ENCODE measurements around the gene JAML.

JAML gene

DNA sequence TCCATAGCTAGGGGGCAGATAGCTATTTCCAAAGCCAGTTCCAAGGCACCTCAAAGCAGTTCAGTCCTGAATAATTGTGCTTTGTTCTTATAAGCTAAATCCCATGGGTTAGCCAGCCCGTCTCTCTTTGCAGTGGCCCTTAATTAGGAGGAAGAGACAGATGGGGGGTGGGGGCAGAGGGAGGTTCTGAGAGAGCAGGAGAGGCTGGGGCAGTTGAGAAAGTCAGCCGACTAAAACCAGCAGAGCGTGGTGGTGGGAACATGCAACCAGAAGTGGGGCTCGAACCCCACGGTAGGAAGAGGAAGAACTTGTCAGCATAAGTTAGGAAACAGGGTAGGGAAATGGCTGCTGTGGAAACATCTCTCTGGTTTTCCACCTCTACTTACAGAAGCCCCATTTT lies 61.3 kb downstream of the JAML start:
- no peak for DNase-seq

DNA sequence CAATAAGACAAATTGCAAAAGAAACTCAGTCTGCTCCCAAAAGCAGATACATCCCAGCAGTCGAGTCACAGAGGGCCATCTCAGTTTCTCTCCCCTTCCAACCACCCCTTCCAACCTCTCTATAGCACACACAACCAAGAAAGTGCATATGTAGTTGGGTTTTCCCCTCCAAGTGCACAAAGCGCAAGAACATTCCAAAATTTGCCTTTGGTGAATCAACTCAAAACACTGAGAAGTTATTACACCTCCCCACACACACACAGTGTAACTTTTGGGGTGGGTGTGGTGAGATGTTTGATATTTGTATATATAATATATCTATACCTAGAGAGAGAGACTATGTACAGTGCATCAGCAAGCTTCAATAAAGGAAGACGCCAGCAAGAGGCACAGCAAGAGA lies 62.0 kb downstream of the JAML start:
- no peak for DNase-seq

- no peak for DNase-seq
These were observed 63.0 kb downstream of the JAML start for GRCh38 chr11:118161786-118162185.

GRCh38 chr11:118157186-118157895 lies 67.5 kb downstream of the JAML start:
- no peak for DNase-seq

DNA sequence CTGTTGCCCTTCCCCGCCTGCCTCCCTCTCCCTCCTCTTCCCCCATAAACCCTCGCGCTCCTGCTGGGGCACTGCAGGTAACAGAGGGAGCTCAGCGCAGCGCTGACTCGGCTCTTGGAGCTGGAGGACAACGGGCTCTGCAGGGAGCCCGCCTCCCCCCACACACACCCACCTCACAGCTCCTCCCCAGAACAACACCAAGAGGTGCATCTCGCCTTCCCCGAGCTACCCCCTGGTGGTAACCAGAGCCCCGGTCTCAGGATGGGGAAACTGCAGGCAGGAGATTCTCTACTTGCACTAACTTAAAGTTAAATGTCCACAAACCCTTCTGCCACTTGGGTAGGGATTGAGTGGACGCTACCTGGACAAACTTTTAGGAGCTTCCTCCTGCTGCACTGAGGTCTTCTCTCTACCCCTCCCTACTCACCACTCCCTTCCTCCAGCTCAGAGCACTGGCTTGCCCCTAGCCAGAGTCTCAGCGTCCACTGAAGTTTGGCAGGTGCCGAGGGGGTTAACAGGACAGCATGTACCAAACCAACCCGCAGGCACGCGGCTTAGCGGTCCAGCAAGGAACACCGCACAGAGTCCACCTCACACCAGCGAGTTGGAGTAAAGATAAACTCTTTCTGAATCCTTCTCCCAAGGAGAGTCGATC lies 68.2 kb downstream of the JAML start:
- DNase-seq, result no peak

DNA sequence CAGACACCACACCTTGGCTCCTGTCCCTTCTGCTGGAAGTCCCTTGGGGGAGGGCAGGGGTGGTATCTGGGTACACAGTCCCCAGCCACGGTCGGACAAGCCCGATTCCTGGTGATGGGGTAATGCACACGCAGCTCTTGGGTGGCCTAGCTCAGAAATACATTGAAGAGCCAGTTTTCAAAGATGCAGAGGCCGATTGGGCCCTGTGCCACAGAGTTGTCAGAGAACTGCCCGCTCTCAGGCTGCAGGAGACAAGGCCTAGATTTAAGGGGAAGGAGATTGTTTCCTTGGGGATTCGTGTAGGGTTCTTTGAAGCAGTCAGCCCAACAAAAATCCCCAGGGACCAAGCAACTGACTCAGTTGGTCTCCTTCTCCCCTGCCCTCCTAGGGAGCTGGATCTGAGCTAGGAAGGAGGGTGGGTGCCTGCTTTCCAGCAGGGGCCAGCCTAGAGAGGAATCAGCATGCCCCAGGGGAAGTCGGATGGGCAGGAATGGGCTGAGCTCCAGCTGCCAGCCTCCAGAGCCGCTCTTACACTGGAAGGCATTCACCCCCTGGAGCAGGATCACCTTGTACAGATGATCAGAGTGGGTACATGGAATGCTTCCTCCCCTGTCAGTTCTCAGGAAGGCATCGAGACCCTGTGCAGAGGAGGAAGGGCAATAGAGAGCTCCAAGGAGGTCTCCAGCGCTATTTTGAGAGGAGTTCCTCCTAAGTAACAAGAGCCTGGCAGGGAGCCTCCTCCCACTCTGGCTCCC lies 68.9 kb downstream of the JAML start:
- DNase-seq, result no peak

- no peak for DNase-seq
These were observed 70.2 kb downstream of the JAML start for GRCh38 chr11:118154641-118155040.

DNA sequence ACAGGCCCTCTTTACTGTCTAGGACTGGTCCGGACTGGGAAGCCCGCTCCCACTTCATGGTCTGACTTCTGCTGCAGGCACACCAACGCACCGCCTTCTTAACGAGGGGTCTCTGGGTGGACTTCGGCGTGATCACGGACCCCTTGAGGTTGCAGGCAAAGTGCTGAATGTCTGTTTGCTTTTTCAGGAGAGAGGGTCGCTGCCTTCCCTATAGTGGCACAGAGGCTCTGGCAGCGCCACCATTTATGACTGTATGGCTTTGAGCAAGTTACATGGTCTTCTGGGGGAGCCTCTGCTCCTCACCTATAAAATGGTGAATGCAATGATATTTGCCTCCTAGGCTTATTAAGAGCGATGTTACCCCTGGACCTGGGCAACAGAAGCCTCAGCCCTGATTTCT lies 70.8 kb downstream of the JAML start:
- DNase-seq, result no peak

DNA sequence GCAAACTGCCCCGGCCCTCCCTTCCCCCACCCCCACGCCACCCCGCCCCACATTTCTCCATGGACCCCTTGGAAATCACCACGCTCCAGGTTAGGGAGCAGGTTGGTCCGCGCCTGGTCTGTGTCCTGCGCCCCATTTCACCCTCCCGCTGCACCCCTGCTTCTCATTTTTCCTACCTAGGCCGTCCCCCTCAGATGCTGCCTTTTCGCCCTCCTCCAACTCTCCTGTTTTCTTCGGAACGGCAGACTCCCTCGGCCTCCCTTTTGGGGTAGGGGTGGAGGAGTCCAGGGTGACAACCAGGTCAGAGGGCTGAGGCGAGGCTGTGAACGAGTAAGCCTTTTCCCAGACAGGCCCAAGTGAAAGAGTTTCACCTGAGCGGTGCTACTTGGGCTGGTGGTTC lies 71.3 kb downstream of the JAML start:
- DNase-seq, result no peak

- DNase-seq, result peak; percentile 89
These were observed 72.0 kb downstream of the JAML start, which contains the start of gene SCN4B for GRCh38 chr11:118152552-118153471. TSS of gene SCN4B (minus strand) at chr11:118152823. CDS start at chr11:118152673, 150 bp downstream.

DNA sequence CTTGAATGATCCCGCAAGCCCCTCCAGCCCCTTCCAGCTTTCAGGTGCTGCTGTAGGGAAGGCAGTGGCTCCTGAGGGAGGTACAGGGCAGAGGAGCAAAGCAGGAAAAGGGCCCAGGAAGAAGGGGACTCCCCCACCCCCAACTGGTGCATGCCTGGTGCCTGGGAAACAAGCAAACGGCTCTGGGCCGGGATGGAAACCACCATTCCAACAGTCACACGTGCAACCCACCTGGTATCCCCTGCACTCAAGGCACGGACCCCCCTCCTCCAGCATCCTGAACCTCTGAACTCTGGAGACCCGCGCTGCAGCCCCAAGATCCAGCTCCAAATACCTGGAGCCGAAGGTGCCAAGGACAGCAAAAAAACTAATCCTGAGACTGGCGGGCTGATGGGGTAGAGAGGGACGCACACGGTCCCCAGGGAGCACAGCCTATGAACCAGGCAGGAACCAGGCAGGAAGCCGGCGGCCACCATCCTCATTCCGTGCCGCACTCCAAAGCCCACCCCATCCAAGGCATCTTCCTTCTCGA lies 72.7 kb downstream of the JAML start:
- peak; percentile 18 for DNase-seq

DNA sequence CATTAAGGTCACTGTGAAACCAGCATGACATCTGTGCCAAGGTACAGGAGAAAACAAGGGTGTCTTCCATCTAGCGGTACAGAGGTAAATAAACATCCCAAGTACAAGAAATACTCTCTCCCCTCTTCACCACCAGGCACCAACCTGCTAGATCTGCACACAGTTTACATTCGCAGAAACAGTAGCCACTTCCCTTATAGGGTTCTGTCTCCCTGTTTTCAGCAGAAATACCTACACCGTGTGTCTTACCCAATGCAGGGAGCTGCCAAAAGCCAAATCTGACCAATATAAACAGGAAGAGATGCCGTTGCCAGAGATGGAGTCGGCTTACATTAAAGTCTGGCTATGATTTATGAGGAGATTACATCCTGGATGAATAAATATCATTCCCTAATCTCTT lies 73.4 kb downstream of the JAML start:
- DNase-seq, result no peak

GRCh38 chr11:118149493-118149892 lies 75.3 kb downstream of the JAML start:
- no peak for DNase-seq

DNA sequence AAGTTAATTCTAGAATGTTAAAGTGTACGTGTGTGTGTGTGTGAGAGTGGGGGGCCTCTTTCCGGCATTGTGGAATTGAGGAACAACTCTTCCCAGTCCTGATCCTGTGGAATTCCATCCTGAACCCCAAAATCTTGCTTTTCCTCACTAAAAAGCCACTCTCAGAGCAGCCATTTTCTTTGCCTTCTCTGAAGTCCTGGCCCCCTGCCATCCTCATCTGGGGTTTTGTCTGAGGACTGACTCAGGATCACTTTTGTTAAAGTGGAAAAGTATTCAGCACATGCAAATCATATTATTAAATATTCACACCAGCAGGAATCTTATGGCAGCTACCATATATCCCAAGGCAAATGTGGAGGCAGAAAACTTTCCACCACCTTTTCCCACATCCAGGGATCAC lies 76.0 kb downstream of the JAML start:
- no peak for DNase-seq

- no peak for DNase-seq
These were observed 76.6 kb downstream of the JAML start for GRCh38 chr11:118148240-118148639.

DNA sequence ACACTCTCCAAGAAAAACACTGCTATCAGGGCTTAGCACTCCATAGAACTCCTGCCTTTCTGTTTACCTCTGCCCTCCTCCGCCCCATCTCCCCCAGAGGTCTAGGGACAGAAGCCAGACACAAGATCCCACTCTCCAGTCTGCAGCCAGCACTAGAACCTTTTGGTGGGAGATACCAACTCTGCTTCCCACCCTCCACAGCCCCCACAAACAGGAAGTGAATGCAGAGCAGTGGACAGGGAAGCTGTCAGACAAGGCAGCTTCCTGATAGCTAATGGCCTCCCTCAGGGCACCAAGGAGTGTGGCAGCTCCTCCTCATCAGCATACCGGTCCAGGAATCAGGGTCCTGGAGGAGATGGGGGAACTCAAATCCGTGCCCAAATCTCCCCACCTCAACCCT lies 77.3 kb downstream of the JAML start:
- DNase-seq, result no peak

- no peak for DNase-seq
These were observed 78.3 kb downstream of the JAML start for GRCh38 chr11:118146554-118146953.

- peak; percentile 94 for DNase-seq
These were observed 79.3 kb downstream of the JAML start for GRCh38 chr11:118145285-118146227.

DNA sequence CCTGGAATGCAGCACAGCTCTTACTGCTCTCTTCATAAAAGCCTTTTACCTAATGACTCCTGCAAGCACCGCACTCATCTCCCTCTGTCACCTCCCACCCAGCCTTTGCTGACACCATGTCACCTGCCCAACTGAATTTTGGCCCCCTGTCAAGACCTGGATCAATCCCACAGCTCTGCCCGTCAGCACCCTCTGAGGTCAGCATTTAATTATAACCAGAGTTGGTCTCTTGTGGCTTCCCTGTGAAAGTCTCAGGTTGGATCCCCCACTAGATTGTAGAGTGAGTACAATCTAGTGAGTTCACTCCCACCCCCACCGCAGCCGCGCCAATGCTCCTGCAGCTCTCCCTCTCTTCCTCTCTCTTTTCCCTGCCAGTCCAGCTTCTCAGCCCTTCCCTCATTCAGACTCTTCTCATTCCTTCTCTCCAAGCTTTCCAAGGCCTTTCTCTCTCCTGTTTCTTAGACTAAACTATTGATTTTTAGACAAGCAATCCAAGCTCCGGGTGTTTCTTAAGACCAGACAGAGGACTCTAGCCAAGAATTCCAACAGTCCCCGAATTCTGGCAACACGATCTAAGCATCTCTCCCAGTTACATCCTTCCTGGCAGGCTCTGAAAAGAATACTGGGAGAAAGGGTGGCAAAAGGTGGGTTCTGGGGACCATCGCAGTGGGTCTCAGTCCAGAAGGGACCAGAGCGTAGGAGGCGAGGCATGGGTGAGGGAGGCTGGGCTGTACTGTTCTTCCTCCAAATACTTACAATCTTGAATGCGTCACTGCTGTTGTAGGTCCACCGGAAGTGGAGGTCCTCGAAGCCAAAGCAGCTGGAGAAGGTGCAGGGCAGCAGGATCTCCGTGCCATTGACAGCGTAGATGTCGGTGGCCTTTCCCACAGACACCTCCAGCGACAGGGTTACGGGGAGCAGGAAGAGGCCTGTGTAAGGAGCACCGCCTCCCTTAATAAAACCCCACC lies 80.2 kb downstream of the JAML start:
- DNase-seq, result no peak

Measured in NCI-H1105 treated with DMSO at 0.1 percent for 48 hours (cell line).